Duodenal mucosa (tissue), 2 donors: ENCODE results near the gene KCNG3.

Source experiments
- H3K27ac ChIP-seq: one replicate; pipeline ENCODE4 v1.7.0; 2013; ENCODE audit warnings: low read depth, low read length
- H3K27me3 ChIP-seq, 2 donors: one replicate each; pipeline ENCODE4 v1.7.0; 2013; ENCODE audit warnings: low read length in 2 of 2, control low read depth in 1 of 2; ENCODE audit not compliant: insufficient read depth in 2 of 2, control insufficient read depth in 1 of 2
- H3K36me3 ChIP-seq, 2 donors: one replicate each; pipeline ENCODE4 v1.7.0; 2013; ENCODE audit warnings: low read length in 2 of 2, control low read depth in 1 of 2; ENCODE audit not compliant: insufficient read depth in 2 of 2, control insufficient read depth in 1 of 2
- H3K4me1 ChIP-seq, 2 donors: one replicate each; pipeline ENCODE4 v1.7.0; 2013; ENCODE audit warnings: low read length in 2 of 2, control low read depth in 1 of 2; ENCODE audit not compliant: insufficient read depth in 2 of 2, control insufficient read depth in 1 of 2
- H3K4me3 ChIP-seq, 2 donors: one replicate each; pipeline ENCODE4 v1.7.0; 2013; ENCODE audit warnings: low read length in 2 of 2, low read depth in 1 of 2
- H3K9ac ChIP-seq, 2 donors: one replicate each; pipeline ENCODE4 v1.7.0; 2013; ENCODE audit warnings: low read length in 2 of 2, low read depth in 1 of 2
- H3K9me3 ChIP-seq, 2 donors: one replicate each; pipeline ENCODE4 v1.7.0; 2013; ENCODE audit warnings: low read length in 2 of 2, control low read depth in 1 of 2; ENCODE audit not compliant: control insufficient read depth in 1 of 2

KCNG3 gene

DNA sequence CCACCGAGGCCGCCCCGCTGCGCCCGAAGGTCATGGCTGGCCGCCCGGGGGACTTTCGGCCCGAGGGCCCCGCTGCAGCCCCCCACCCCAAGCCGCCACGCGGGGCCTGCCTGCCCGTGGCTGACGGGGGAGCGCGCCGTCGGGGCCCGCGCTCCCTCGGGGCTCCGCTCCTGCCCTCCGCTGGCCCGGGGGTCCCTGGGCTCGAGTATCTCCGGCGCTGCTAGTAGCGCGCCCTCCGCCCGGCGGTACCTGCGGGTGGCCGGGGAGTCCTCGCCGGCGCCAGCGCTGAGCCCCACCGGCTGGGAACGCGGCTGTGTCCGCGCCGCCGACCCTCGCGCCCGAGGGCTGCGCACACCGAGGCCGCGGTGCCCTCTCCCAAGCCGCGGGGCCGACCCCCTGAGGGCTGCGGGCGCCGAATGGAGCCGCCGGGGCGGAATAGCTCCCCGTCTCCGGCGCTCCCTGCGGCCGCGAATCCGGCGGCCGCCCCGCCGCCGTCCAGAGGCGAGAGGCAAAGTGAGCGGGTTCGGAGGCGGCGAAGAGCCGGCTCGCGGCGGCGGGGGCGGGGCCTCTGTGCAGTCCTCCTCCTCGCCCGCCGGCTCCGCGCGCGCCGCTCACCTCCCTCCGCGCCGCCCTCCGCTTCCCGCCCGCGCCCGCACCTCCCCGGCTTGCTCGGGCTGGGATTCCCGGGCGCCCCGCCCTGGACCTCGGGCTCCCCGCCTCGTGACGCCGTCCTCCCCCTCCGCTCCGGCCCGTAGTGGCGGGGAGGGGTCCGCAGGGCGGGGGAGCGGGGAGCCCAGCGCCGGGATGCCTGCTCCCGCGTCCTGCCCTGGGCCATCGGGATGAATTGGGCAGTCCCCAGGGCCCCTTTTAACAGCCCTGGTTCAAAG, at the start of gene KCNG3:
Gene KCNG3 (minus strand): TSS at position 515 of the 887 bp plus-strand sequence. CDS start 481 bp downstream, at position 34.
- H3K4me1 ChIP-seq = peaks cover 0 to 8% of the 10 kb centered on the region in 2 donors
- H3K27ac ChIP-seq = no peak within 1 kb of the TSS
- peak within 1 kb of the TSS; percentile 16 to 43 for H3K9ac ChIP-seq
- H3K9me3 ChIP-seq = no peaks in the 10 kb centered on the region
- H3K36me3 ChIP-seq = no peaks in the 10 kb centered on the region
- peaks cover 6 to 19% of the 10 kb centered on the region in 2 donors for H3K27me3 ChIP-seq
- H3K4me3 ChIP-seq = peak within 1 kb of the TSS; percentile 70 to 74

GRCh38 chr2:42542871-42543270, 49.1 kb upstream of the KCNG3 start:
- no peaks in the 10 kb centered on the region for H3K27me3 ChIP-seq
- H3K9me3 ChIP-seq = no peaks in the 10 kb centered on the region
- H3K4me3 ChIP-seq = no peak overlapping the region
- no peaks in the 10 kb centered on the region for H3K36me3 ChIP-seq
- no peak overlapping the region for H3K9ac ChIP-seq
- H3K4me1 ChIP-seq = no peaks in the 10 kb centered on the region
- no peak overlapping the region for H3K27ac ChIP-seq

DNA sequence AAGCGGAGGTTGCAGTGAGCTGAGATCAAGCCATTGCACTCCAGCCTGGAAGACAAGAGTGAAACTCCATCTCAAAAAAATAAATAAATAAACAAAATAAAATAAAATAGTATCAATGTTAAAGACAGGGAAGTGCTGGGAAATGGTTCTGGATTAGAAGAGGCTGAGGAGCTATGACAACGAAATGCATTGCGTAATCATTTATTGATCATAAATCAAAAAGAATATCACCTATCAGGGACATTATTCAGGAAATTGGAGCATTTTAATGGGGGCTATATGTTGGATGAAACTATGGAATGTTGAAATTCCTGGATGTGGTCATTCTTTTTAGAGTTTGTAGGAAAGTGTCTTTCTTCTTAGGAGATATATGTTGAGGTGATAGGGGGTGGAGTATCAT, 43.7 kb upstream of the KCNG3 start:
- H3K4me1 ChIP-seq = no peaks in the 10 kb centered on the region
- no peak overlapping the region for H3K4me3 ChIP-seq
- no peak overlapping the region for H3K27ac ChIP-seq
- H3K9ac ChIP-seq = no peak overlapping the region
- no peaks in the 10 kb centered on the region for H3K36me3 ChIP-seq
- H3K9me3 ChIP-seq = no peaks in the 10 kb centered on the region
- H3K27me3 ChIP-seq = no peaks in the 10 kb centered on the region

DNA sequence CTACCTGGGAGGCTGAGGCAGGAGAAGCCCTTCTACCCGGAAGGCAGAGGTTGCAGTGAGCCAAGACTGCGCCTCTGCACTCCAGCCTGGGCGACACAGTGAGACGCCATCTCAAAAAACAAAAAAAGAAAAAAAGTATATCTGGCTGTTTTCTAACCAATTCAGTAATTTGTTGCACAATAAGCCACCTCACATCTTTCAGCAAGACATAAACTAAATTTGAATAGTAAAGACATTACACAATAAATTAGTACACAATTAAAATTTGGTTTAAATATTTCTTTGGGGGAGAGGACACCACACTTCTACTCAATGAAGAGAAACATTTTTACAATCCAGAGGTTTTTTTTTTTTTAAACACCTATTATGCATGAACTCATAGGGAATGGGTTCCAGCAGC, 38.6 kb upstream of the KCNG3 start:
- H3K9ac ChIP-seq = no peak overlapping the region
- H3K4me1 ChIP-seq = no peaks in the 10 kb centered on the region
- H3K27ac ChIP-seq = no peak overlapping the region
- no peaks in the 10 kb centered on the region for H3K27me3 ChIP-seq
- no peaks in the 10 kb centered on the region for H3K36me3 ChIP-seq
- no peak overlapping the region for H3K4me3 ChIP-seq
- no peaks in the 10 kb centered on the region for H3K9me3 ChIP-seq

DNA sequence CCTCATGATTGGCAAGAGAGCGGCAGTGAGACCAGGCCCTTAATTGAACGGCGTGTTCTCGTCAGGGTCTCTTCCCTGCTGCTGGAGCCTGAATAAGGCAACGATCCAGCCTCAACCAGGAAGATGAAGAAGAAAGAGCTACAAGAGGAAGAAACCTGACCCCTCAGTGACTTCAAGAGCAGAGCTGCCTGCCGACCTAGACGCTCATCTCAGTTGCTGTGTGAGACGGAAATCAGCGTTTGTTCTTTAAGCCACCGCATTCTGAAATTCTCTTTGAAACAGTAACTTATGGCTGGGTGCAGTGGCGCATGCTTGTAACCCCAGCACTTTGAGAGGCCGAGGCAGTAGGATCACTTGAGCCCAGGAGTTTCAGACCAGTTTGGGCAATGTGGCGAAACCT, 29.6 kb upstream of the KCNG3 start:
- Histone ChIP-seq H3K27me3 (no peaks in the 10 kb centered on the region), H3K4me1 (no peaks in the 10 kb centered on the region), H3K9me3 (no peaks in the 10 kb centered on the region), H3K4me3 (no peak overlapping the region), H3K9ac (no peak overlapping the region), H3K36me3 (no peaks in the 10 kb centered on the region), H3K27ac (no peak overlapping the region)

DNA sequence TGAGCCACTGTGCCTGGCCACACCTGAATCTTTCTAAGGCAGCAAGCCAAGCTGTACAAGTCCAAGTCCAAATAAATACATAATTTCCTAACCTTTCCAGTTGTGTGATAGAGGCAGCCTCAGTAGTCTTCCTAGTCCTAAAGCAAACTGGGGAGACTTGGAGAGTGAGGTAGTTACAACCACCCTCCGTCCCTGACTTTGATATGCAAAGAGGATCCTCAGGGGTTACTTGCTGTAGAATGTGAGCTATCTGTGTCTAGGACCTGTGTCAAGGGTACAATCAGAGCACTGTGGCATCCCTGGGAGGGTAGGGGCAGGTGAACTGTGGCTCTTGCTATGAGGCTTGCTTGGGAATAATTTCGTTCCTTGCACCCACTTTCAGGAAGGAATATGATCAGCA, 28.3 kb upstream of the KCNG3 start:
- H3K9ac ChIP-seq = no peak overlapping the region
- H3K4me1 ChIP-seq = no peaks in the 10 kb centered on the region
- H3K4me3 ChIP-seq = no peak overlapping the region
- H3K27ac ChIP-seq = no peak overlapping the region
- H3K9me3 ChIP-seq = no peaks in the 10 kb centered on the region
- H3K36me3 ChIP-seq = no peaks in the 10 kb centered on the region
- H3K27me3 ChIP-seq = no peaks in the 10 kb centered on the region

- H3K9ac ChIP-seq = no peak overlapping the region
- H3K27me3 ChIP-seq = no peaks in the 10 kb centered on the region
- H3K4me3 ChIP-seq = no peak overlapping the region
- H3K27ac ChIP-seq = no peak overlapping the region
- H3K9me3 ChIP-seq = no peaks in the 10 kb centered on the region
- no peaks in the 10 kb centered on the region for H3K36me3 ChIP-seq
- no peaks in the 10 kb centered on the region for H3K4me1 ChIP-seq
These were observed 25.8 kb upstream of the KCNG3 start for GRCh38 chr2:42519624-42520023.

GRCh38 chr2:42516418-42516901, 22.7 kb upstream of the KCNG3 start:
- no peaks in the 10 kb centered on the region for H3K9me3 ChIP-seq
- H3K9ac ChIP-seq = no peak overlapping the region
- no peak overlapping the region for H3K27ac ChIP-seq
- H3K4me3 ChIP-seq = no peak overlapping the region
- H3K27me3 ChIP-seq = no peaks in the 10 kb centered on the region
- H3K36me3 ChIP-seq = no peaks in the 10 kb centered on the region
- no peaks in the 10 kb centered on the region for H3K4me1 ChIP-seq

DNA sequence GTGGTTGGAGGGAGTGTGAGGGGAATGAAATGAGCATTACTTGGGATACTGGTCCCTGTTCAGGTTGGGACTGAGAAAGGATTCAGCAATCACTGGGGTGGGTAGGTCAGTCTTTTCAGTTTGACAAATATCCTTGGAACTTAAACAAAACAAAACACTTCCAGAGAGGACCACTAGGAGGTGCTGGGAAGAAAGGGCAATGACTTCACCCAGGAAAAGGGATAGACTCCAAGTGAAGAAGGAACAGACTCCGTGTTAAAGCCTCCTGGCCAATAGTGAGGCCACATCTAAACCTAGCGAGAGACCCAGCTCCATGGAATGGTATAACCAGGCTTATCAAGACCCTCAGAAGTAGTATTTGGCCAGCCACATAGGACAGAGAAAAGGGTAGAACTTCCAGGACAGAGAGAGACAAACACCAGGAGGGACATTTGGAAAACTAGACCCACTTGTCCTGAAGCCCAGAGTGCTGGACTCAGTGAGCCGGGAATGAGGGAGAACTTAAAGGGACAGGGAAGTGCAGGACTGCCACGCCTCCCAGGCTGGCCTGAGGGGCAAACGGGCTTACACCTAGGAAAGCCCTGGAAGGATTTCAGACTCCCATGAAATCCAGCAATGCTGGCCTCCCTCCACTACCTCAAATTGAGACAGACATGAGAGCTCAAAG, 19.6 kb upstream of the KCNG3 start:
- Histone ChIP-seq H3K4me3 (no peak overlapping the region), H3K4me1 (no peaks in the 10 kb centered on the region), H3K9ac (no peak overlapping the region)

GRCh38 chr2:42510608-42511243, 16.9 kb upstream of the KCNG3 start:
- Histone ChIP-seq H3K4me3 (no peak overlapping the region), H3K36me3 (no peaks in the 10 kb centered on the region), H3K27me3 (no peaks in the 10 kb centered on the region), H3K27ac (no peak overlapping the region), H3K9ac (no peak overlapping the region), H3K9me3 (no peaks in the 10 kb centered on the region), H3K4me1 (no peaks in the 10 kb centered on the region)

More for the DNA sequence above, 19.6 kb upstream of the KCNG3 start:
- Histone ChIP-seq H3K9me3 (no peaks in the 10 kb centered on the region), H3K27ac (no peak overlapping the region), H3K36me3 (no peaks in the 10 kb centered on the region), H3K27me3 (no peaks in the 10 kb centered on the region)
